GM12875 (cell line): Measurements from ENCODE around the gene MAP2K6.

Experiments
- H3K4me3 ChIP-seq: one replicate; pipeline ENCODE4 v1.5.1; 2011; ENCODE audit warnings: low read depth, low read length, control low read depth
- CTCF ChIP-seq: IDR thresholded peaks from 2 replicates; pipeline ENCODE4 v1.5.1; 2011; ENCODE audit warnings: low read depth, mild to moderate bottlenecking, control low read depth, inconsistent platforms, low read length, moderate library complexity, borderline replicate concordance; ENCODE audit not compliant: insufficient read depth

Gene MAP2K6

GRCh38 chr17:69592692-69593350 lies 178.3 kb downstream of the MAP2K6 start:
- H3K4me3 ChIP-seq: no peak overlapping the region
- no peak for TF ChIP-seq CTCF

- no peak overlapping the region for H3K4me3 ChIP-seq
- no peak for TF ChIP-seq CTCF
These were observed 178.8 kb downstream of the MAP2K6 start for GRCh38 chr17:69593351-69593715.

DNA sequence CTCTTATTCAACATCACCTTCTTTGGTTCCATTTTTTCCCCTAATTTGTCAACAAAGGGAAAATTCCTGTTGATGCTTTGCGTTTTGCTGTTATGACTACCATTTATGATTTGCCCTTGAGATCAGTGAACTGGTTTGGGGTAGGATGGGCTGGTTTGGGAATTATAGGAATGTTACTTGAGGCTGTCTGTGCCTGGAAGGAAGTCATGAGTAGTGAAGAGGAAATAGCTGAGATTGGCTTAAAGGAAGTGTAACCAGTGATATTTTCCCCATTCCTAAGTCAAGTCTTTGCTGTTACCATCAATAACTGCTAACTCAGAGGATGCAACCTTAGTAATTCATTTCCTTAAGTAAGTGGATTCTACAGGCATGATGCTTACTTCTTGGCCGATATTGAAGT lies 179.2 kb downstream of the MAP2K6 start:
- no peak overlapping the region for H3K4me3 ChIP-seq
- no peak for TF ChIP-seq CTCF

- no peak for TF ChIP-seq CTCF
- no peak overlapping the region for H3K4me3 ChIP-seq
These were observed 180.1 kb downstream of the MAP2K6 start for GRCh38 chr17:69594641-69595040.

GRCh38 chr17:69596141-69596540 lies 181.6 kb downstream of the MAP2K6 start:
- TF ChIP-seq CTCF: no peak
- H3K4me3 ChIP-seq: no peak overlapping the region

DNA sequence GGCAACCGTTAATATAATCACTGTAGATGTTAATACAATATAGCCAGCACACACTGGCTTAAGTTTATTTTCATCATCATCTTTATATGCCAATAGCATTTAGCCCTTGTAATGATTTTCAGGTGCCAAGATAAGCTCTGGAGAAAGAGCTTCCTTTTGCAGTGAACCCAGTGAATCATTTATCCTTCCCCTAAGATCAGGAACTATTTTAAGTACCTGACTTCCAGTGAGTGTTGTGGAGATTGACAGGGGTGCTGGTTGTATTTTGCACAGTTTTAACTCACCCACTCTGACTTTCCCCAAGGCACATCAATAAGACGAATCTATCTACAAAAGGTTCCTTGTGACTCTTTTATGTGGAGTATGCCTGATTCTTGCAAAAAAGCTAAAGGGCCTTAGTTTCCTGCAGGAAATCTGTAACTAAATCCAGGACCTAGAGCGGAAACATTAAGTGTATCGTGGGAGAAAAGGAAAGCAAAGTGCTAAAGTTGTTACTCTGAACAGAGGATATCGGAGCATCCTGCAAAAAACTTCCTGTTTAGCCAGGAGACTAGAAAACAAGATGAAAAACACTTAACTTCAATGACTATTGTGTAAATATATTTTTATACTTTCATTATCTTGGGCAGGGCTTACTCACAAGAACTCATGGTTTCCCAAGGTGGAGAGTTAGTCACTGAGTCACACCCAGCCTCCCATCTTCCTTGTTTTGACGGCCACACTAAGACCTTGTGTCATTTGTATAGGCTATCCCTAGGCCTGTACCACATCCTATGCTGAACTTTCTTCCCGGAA lies 183.6 kb downstream of the MAP2K6 start:
- no peak for TF ChIP-seq CTCF
- no peak overlapping the region for H3K4me3 ChIP-seq

DNA sequence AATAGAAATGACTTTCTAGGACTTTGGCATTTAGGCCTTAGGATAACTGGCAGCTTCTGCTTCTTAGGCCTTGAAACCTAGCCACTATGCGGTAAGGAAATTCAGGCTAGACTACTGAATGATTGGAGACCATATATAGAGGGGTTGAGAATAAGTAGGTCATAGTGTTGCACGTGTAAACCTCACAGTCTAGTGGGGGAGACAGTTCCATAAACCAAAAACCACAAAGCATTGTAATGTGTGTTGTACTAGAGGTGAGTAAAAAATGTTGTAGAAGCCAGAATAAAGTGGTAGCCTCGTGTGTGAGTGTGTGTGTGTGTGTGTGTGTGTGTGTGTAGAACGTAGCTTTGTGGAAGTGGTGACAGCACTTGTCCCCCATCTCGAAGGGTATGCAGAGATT lies 188.5 kb downstream of the MAP2K6 start:
- H3K4me3 ChIP-seq: no peak overlapping the region
- no peak for TF ChIP-seq CTCF
